H1 (cell line): ENCODE results near the gene PRKD1. TPM values are rescaled to one million over a fixed set of nuclear protein-coding genes. Genes with fewer than 3 reads are reported as not detected.

ENCODE experiments used
- CTCF ChIA-PET: fragments of 300-600 bp; sonication (Branson Sonifier 250); formaldehyde crosslinking; loops from one replicate; lab custom pipeline; 2021; ENCODE audit not compliant: partially characterized antibody; lab: Charles Lee
- POLR2A ChIA-PET: fragments of 300-600 bp; sonication (Branson Sonifier 250); formaldehyde crosslinking; loops from one replicate; lab custom pipeline; 2021; ENCODE audit warnings: inconsistent platforms; ENCODE audit not compliant: partially characterized antibody; lab: Charles Lee
- DNase-seq, 2 experiments: peaks; one replicate each; pipeline versions ENCODE4 v3.0.0 to v3.0.0-alpha.2; 2010 to 2022; ENCODE audit warnings: low spot score in 2 of 2, low read depth in 1 of 2, mixed read lengths in 1 of 2
- FAIRE-seq: peaks from 2 replicates; lab custom pipeline; 2011; peaks lifted over from hg19 to GRCh38; lab: Jason Lieb, UNC
- H2AFZ ChIP-seq: 2 replicates; pipeline ENCODE4 v1.8.1; 2012; ENCODE audit warnings: low read length, inconsistent platforms
- H2AK5ac ChIP-seq: 2 replicates; pipeline ENCODE4 v1.6.1; 2013; ENCODE audit warnings: low read depth, low read length
- H2BK120ac ChIP-seq: replicated peaks from 2 replicates; pipeline ENCODE3; 2013; ENCODE audit warnings: low read depth, low read length, inconsistent platforms
- H2BK12ac ChIP-seq: 2 replicates; pipeline ENCODE4 v1.6.1; 2013; ENCODE audit warnings: low read depth, low read length
- H2BK15ac ChIP-seq: 2 replicates; pipeline ENCODE4 v1.6.1; 2013; ENCODE audit warnings: low read length
- H2BK20ac ChIP-seq: 2 replicates; pipeline ENCODE4 v1.6.1; 2013; ENCODE audit warnings: low read length
- H2BK5ac ChIP-seq: 2 replicates; pipeline ENCODE4 v1.6.1; 2013; ENCODE audit warnings: low read depth, low read length
- H3K14ac ChIP-seq: 2 replicates; pipeline ENCODE4 v1.6.1; 2013; ENCODE audit warnings: inconsistent platforms; ENCODE audit not compliant: insufficient read length
- H3K18ac ChIP-seq: 2 replicates; pipeline ENCODE4 v1.6.1; 2013; ENCODE audit warnings: low read length; ENCODE audit errors: extremely low read depth
- H3K23ac ChIP-seq: 2 replicates; pipeline ENCODE4 v1.6.1; 2013; ENCODE audit warnings: inconsistent platforms; ENCODE audit not compliant: insufficient read length
- H3K23me2 ChIP-seq: 2 replicates; pipeline ENCODE4 v1.6.1; 2013; ENCODE audit warnings: low read depth, low read length
- H3K27ac ChIP-seq: 2 replicates; pipeline ENCODE4 v1.6.1; 2011; ENCODE audit warnings: low read depth, low read length, inconsistent platforms
- H3K27me3 ChIP-seq, 4 experiments: replicated peaks in 1 of 4; 1 replicate in 1 of 4; 2 replicates in 3 of 4; pipeline versions ENCODE4 v1.6.1 to v1.8.1; 2011 to 2013; ENCODE audit warnings: low read length in 3 of 4, mild to moderate bottlenecking in 3 of 4, inconsistent platforms in 2 of 4, mixed read lengths in 2 of 4, moderate library complexity in 1 of 4; ENCODE audit not compliant: control insufficient read depth in 3 of 4, insufficient read depth in 3 of 4; ENCODE audit errors: extremely low read depth in 1 of 4
- H3K36me3 ChIP-seq, 4 experiments: 2 replicates each; pipeline versions ENCODE4 v1.6.1 to v1.8.1; 2011 to 2013; ENCODE audit warnings: mild to moderate bottlenecking in 4 of 4, low read length in 3 of 4, moderate library complexity in 2 of 4, control low read depth in 1 of 4, inconsistent platforms in 1 of 4; ENCODE audit not compliant: insufficient read depth in 4 of 4, control insufficient read depth in 2 of 4
- H3K4ac ChIP-seq: replicated peaks from 2 replicates; pipeline ENCODE3; 2013; ENCODE audit warnings: low read length, low read depth, mixed read lengths, inconsistent platforms; ENCODE audit not compliant: insufficient read length
- H3K4me1 ChIP-seq, 4 experiments: replicated peaks in 1 of 4; 1 replicate in 1 of 4; 2 replicates in 3 of 4; pipeline versions ENCODE4 v1.6.1 to v1.8.1; 2011 to 2013; ENCODE audit warnings: low read length in 3 of 4, inconsistent platforms in 2 of 4, mixed read lengths in 1 of 4; ENCODE audit not compliant: insufficient read depth in 4 of 4, control insufficient read depth in 3 of 4
- H3K4me2 ChIP-seq, 2 experiments: 2 replicates each; pipeline versions ENCODE4 v1.6.1 to v1.8.1; 2011 to 2013; ENCODE audit warnings: low read depth in 2 of 2, low read length in 2 of 2, control low read depth in 1 of 2, inconsistent platforms in 1 of 2, mild to moderate bottlenecking in 1 of 2; ENCODE audit not compliant: insufficient read depth in 1 of 2
- H3K4me3 ChIP-seq, 4 experiments: fragments of 200-600, 300-600 bp in 1 of 4; sonication (generic), shearing (Covaris generic), sonication (Bioruptor Twin) in 1 of 4; 2 replicates each; pipeline versions ENCODE4 v1.5.1 to v1.8.1; 2011 to 2016; ENCODE audit warnings: low read length in 4 of 4, low read depth in 3 of 4, control low read depth in 2 of 4, inconsistent platforms in 2 of 4, mild to moderate bottlenecking in 2 of 4, mixed read lengths in 1 of 4, moderate library complexity in 1 of 4; ENCODE audit not compliant: insufficient read depth in 2 of 4; ENCODE audit errors: extremely low read depth in 1 of 4
- H3K56ac ChIP-seq: replicated peaks from 2 replicates; pipeline ENCODE3; 2013; ENCODE audit warnings: low read depth, mild to moderate bottlenecking, mixed read lengths, low read length, inconsistent platforms; ENCODE audit not compliant: insufficient read length
- H3K79me1 ChIP-seq: 2 replicates; pipeline ENCODE4 v1.6.1; 2013; ENCODE audit warnings: low read depth, low read length, control low read depth
- H3K79me2 ChIP-seq, 2 experiments: 2 replicates each; pipeline versions ENCODE4 v1.6.1 to v1.8.1; 2012 to 2013; ENCODE audit warnings: low read length in 2 of 2, mild to moderate bottlenecking in 2 of 2, inconsistent platforms in 1 of 2; ENCODE audit not compliant: insufficient read depth in 2 of 2, control insufficient read depth in 1 of 2
- H3K9ac ChIP-seq, 4 experiments: replicated peaks in 1 of 4; 1 replicate in 1 of 4; 2 replicates in 3 of 4; pipeline versions ENCODE4 v1.6.1 to v1.8.1; 2011 to 2013; ENCODE audit warnings: low read depth in 3 of 4, low read length in 3 of 4, control low read depth in 2 of 4, mild to moderate bottlenecking in 2 of 4, moderate library complexity in 2 of 4, inconsistent platforms in 1 of 4; ENCODE audit errors: extremely low read depth in 1 of 4
- H3K9me3 ChIP-seq, 2 experiments: 2 replicates each; pipeline versions ENCODE4 v1.6.1 to v1.8.1; 2012 to 2013; ENCODE audit warnings: mild to moderate bottlenecking in 2 of 2, moderate library complexity in 2 of 2, control low read depth in 1 of 2, inconsistent platforms in 1 of 2, low read depth in 1 of 2, low read length in 1 of 2, mixed read lengths in 1 of 2; ENCODE audit not compliant: insufficient read depth in 2 of 2
- H4K20me1 ChIP-seq, 2 experiments: replicated peaks in 1 of 2; 2 replicates each; pipeline versions ENCODE3 to v1.8.1; 2011 to 2013; ENCODE audit warnings: inconsistent platforms in 2 of 2, low read length in 2 of 2, mild to moderate bottlenecking in 1 of 2; ENCODE audit not compliant: insufficient read depth in 2 of 2, control insufficient read depth in 1 of 2
- H4K5ac ChIP-seq: 2 replicates; pipeline ENCODE4 v1.6.1; 2013; ENCODE audit warnings: low read length, low read depth, mixed read lengths, inconsistent platforms; ENCODE audit not compliant: insufficient read length
- H4K8ac ChIP-seq: 2 replicates; pipeline ENCODE4 v1.8.0; 2013; ENCODE audit warnings: mild to moderate bottlenecking, moderate library complexity, low read length, inconsistent platforms; ENCODE audit not compliant: insufficient read depth; ENCODE audit errors: extremely low read depth
- H4K91ac ChIP-seq: replicated peaks from 2 replicates; pipeline ENCODE3; 2013; ENCODE audit warnings: low read length, mixed read lengths, inconsistent platforms; ENCODE audit not compliant: insufficient read length
- EGR1 ChIP-seq: IDR thresholded peaks from 2 replicates; pipeline ENCODE4 v1.6.1; 2011; ENCODE audit warnings: low read depth, low read length, borderline replicate concordance
- HDAC2 ChIP-seq, 2 experiments: fragments of 300-600 bp in 1 of 2; sonication (generic) in 1 of 2; IDR thresholded peaks; 2 replicates each; pipeline ENCODE4 v1.6.1; 2011 to 2012; ENCODE audit warnings: low read depth in 2 of 2, low read length in 2 of 2, mild to moderate bottlenecking in 2 of 2, moderate library complexity in 2 of 2, borderline replicate concordance in 1 of 2, inconsistent platforms in 1 of 2
- KDM4A ChIP-seq: IDR thresholded peaks from one replicate; pipeline ENCODE4 v1.7.1; 2012; ENCODE audit warnings: low read depth, mild to moderate bottlenecking, moderate library complexity, low read length, inconsistent platforms; ENCODE audit not compliant: severe bottlenecking
- NANOG ChIP-seq: IDR thresholded peaks from 2 replicates; pipeline ENCODE4 v1.6.1; 2011; ENCODE audit warnings: low read length, low read depth, mild to moderate bottlenecking, inconsistent platforms; ENCODE audit not compliant: insufficient read depth, poor library complexity, severe bottlenecking
- RAD21 ChIP-seq, 2 experiments: IDR thresholded peaks in 1 of 2; conservative IDR thresholded peaks in 1 of 2; 2 replicates each; pipeline ENCODE4 v1.6.1; 2011; ENCODE audit warnings: low read depth in 2 of 2, low read length in 2 of 2, improper control_type of control experiment in 1 of 2, inconsistent platforms in 1 of 2, mild to moderate bottlenecking in 1 of 2, moderate library complexity in 1 of 2
- RFX5 ChIP-seq: IDR thresholded peaks from 2 replicates; pipeline ENCODE4 v1.6.1; 2011; ENCODE audit warnings: low read depth, low read length, improper control_type of control experiment, borderline replicate concordance
- SP2 ChIP-seq: IDR thresholded peaks from 2 replicates; pipeline ENCODE4 v1.6.1; 2012; ENCODE audit warnings: mild to moderate bottlenecking, low read length, inconsistent platforms
- SP4 ChIP-seq: IDR thresholded peaks from 2 replicates; pipeline ENCODE4 v1.6.1; 2012; ENCODE audit warnings: low read length, inconsistent platforms
- TAF7 ChIP-seq: optimal IDR thresholded peaks from 2 replicates; pipeline ENCODE3; 2011; ENCODE audit warnings: low read depth, mild to moderate bottlenecking, inconsistent platforms, low read length, moderate library complexity, borderline replicate concordance
- WGBS, 2 experiments: shearing (Covaris generic) in 1 of 2; methylation state at CpG; one replicate each; pipeline versions ENCODE4 v1.1.6 to v1.1.7; 2013 to 2015; ENCODE audit warnings: low lambda C conversion rate in 2 of 2, mixed read lengths in 2 of 2, inconsistent platforms in 1 of 2, low coverage in 1 of 2, missing lambda C conversion rate in 1 of 2; ENCODE audit not compliant: insufficient replicate concordance in 2 of 2, insufficient coverage in 1 of 2, insufficient read length in 1 of 2; ENCODE audit errors: extremely low coverage in 1 of 2, missing lambda C conversion rate in 1 of 2; 5-methylcytosine and 5-hydroxymethylcytosine counted together
- polyA plus RNA-seq, 7 experiments: library from polyadenylated mRNA; depleted of rRNA in 3 of 7; stranded (reverse) in 5 of 7; unstranded in 2 of 7; fragments of >200 nt in 5 of 7; fragments of 200-250 nt in 2 of 7; gene quantifications; 1 replicate in 5 of 7; 2 replicates in 1 of 7; 4 replicates in 1 of 7; pipeline versions ENCODE4 v1.2.1 to v1.2.3, GENCODE V29; 2011 to 2013; ENCODE audit warnings: missing spikeins in 2 of 7, mixed read lengths in 2 of 7
- total RNA-seq: library from RNA; stranded (reverse); fragmentation: NEBNext Ultra II Directional; extraction: Animal tissue kit (Norgen Biotek cat#: 25700); gene quantifications from 2 replicates; pipeline ENCODE4 v1.2.1, GENCODE V29; 2021
- TF ChIP-seq, protein P1 (sequence below): IDR thresholded peaks from 2 replicates; pipeline ENCODE4 v1.6.1; 2011; ENCODE audit warnings: low read depth, mild to moderate bottlenecking, low read length; ENCODE audit not compliant: insufficient read depth
- TF ChIP-seq, protein P2 (sequence below): IDR thresholded peaks from 2 replicates; pipeline ENCODE4 v1.6.1; 2012; ENCODE audit warnings: low read length, inconsistent platforms

PRKD1 gene
- total and polyA plus RNA-seq, 2 of the 8 experiments (the other 6 are each of a cell fraction or from before 2014, with no cell fraction given) = 3.6 to 6.8 TPM

DNA sequence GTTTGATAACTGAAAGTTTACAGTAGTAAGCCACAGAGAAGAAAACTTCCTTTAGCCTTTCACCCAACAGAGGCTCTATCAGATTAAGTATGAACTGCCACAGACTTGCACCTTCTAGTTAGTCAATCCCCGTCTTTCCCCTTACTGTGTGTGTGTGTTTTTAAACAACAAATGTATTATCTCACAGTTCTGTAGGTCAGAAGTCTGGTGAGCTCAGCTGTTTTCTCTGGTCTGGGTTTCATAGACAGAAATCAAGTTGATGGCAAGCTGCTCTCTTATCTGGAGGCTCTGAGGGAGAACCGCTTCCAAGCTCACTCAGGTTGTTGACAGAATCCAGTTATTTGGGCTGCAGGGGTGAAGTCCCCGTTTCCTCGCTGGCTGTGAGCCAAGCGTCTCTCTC is 320.5 kb downstream of the PRKD1 start:
- H3K9me3 ChIP-seq = no peaks in the 10 kb centered on the region
- WGBS, 2 experiments = 91% methylated on average over 5 of the region's 5 CpGs; no CpG with 5 or more reads in 1 of the 2 experiments
- H3K14ac ChIP-seq = no peak overlapping the region
- H3K4me2 ChIP-seq = no peak overlapping the region
- H3K4me1 ChIP-seq = no peaks in the 10 kb centered on the region
- H3K56ac ChIP-seq = no peak overlapping the region
- H4K91ac ChIP-seq = no peak overlapping the region
- no peak overlapping the region for H2AK5ac ChIP-seq
- no peaks in the 10 kb centered on the region for H3K36me3 ChIP-seq
- no peaks in the 10 kb centered on the region for H4K20me1 ChIP-seq
- no peak overlapping the region for H3K9ac ChIP-seq
- H3K18ac ChIP-seq = no peak overlapping the region
- H3K79me2 ChIP-seq = no peaks in the 10 kb centered on the region
- H2BK5ac ChIP-seq = no peak overlapping the region; the same call in 1 of the 2 replicates
- ChIA-PET CTCF (interaction anchor here (0.6 kb wide), 1 partner anchor 8 kb away, joined by 3 read pairs; no protein-coding TSS in a partner anchor), POLR2A (interaction anchor here (0.6 kb wide), 2 partner anchors 14 to 92 kb away, joined by 3 to 4 read pairs; no protein-coding TSS in a partner anchor)
- no peak for FAIRE-seq
- H2BK15ac ChIP-seq = no peak overlapping the region
- no peak overlapping the region for H4K8ac ChIP-seq
- no peaks in the 10 kb centered on the region for H3K79me1 ChIP-seq
- no peak overlapping the region for H3K27ac ChIP-seq
- H2BK120ac ChIP-seq = no peak overlapping the region
- H2AFZ ChIP-seq = no peak overlapping the region
- no peak overlapping the region for H2BK20ac ChIP-seq
- no peak overlapping the region for H4K5ac ChIP-seq
- no peaks in the 10 kb centered on the region for H3K23me2 ChIP-seq
- no peak overlapping the region for H2BK12ac ChIP-seq
- no peak overlapping the region for H3K23ac ChIP-seq
- DNase-seq = no peak
- H3K27me3 ChIP-seq = no peaks in the 10 kb centered on the region
- H3K4me3 ChIP-seq = no peak overlapping the region
- H3K4ac ChIP-seq = no peak overlapping the region
- TF ChIP-seq SP2 (no peak), NANOG (no peak), TAF7 (no peak), RFX5 (no peak), RAD21 (IDR thresholded peaks at IDR 0.05 in 1 of 2, conservative IDR thresholded peaks at IDR 0.05 in 1 of 2; ENCODE audit: low read depth in 2 of 2, low read length in 2 of 2) (no peak), EGR1 (no peak), SP4 (no peak), KDM4A (no peak), HDAC2 (IDR thresholded peaks at IDR 0.05; ENCODE audit: borderline replicate concordance in 1 of 2, low read depth in 2 of 2, low read length in 2 of 2) (no peak)
- TF ChIP-seq, protein P1, sequence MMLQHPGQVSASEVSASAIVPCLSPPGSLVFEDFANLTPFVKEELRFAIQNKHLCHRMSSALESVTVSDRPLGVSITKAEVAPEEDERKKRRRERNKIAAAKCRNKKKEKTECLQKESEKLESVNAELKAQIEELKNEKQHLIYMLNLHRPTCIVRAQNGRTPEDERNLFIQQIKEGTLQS = no peak
- TF ChIP-seq, protein P2, sequence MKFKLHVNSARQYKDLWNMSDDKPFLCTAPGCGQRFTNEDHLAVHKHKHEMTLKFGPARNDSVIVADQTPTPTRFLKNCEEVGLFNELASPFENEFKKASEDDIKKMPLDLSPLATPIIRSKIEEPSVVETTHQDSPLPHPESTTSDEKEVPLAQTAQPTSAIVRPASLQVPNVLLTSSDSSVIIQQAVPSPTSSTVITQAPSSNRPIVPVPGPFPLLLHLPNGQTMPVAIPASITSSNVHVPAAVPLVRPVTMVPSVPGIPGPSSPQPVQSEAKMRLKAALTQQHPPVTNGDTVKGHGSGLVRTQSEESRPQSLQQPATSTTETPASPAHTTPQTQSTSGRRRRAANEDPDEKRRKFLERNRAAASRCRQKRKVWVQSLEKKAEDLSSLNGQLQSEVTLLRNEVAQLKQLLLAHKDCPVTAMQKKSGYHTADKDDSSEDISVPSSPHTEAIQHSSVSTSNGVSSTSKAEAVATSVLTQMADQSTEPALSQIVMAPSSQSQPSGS = no peak
